NCI-H1694 (cell line): ENCODE results near the gene SHCBP1L.

Source experiments
- DNase-seq: peaks from one replicate; lab custom pipeline; 2025; lab: John Stamatoyannopoulos, UW

The SHCBP1L gene

GRCh38 chr1:182889997-182890396, 63.0 kb downstream of the SHCBP1L start:
- no peak for DNase-seq

- no peak for DNase-seq
Measured at GRCh38 chr1:182888736-182889531, 64.0 kb downstream of the SHCBP1L start.

GRCh38 chr1:182886985-182887384, 66.0 kb downstream of the SHCBP1L start:
- DNase-seq, result no peak

- no peak for DNase-seq
Measured at GRCh38 chr1:182885591-182885990, 67.4 kb downstream of the SHCBP1L start.

GRCh38 chr1:182884872-182885271, 68.1 kb downstream of the SHCBP1L start:
- DNase-seq, result no peak

GRCh38 chr1:182877842-182878241, 75.1 kb downstream of the SHCBP1L start:
- no peak for DNase-seq

GRCh38 chr1:182877331-182877730, 75.6 kb downstream of the SHCBP1L start:
- DNase-seq, result no peak

GRCh38 chr1:182875889-182876288, 77.1 kb downstream of the SHCBP1L start:
- DNase-seq, result no peak

GRCh38 chr1:182872881-182873280, 80.1 kb downstream of the SHCBP1L start:
- no peak for DNase-seq

- DNase-seq, result no peak
Measured at GRCh38 chr1:182869241-182869666, 83.7 kb downstream of the SHCBP1L start.

GRCh38 chr1:182867861-182868260, 85.1 kb downstream of the SHCBP1L start:
- DNase-seq, result no peak

GRCh38 chr1:182863940-182864339, 89.0 kb downstream of the SHCBP1L start:
- no peak for DNase-seq

GRCh38 chr1:182862827-182863226, 90.1 kb downstream of the SHCBP1L start:
- DNase-seq, result no peak

GRCh38 chr1:182861994-182862393, 91.0 kb downstream of the SHCBP1L start:
- no peak for DNase-seq

GRCh38 chr1:182860658-182861057, 92.3 kb downstream of the SHCBP1L start:
- no peak for DNase-seq

GRCh38 chr1:182857212-182857611, 95.8 kb downstream of the SHCBP1L start:
- no peak for DNase-seq

GRCh38 chr1:182855911-182856310, 97.1 kb downstream of the SHCBP1L start:
- no peak for DNase-seq

GRCh38 chr1:182851825-182852224, 101.1 kb downstream of the SHCBP1L start:
- no peak for DNase-seq

GRCh38 chr1:182850319-182850718, 102.6 kb downstream of the SHCBP1L start:
- no peak for DNase-seq
